PFSK-1 (cell line): Measurements from ENCODE around the gene RIMS4.

Source experiments
- FOXP2 ChIP-seq: optimal IDR thresholded peaks from 2 replicates; pipeline ENCODE3; 2011; ENCODE audit warnings: borderline replicate concordance, control low read depth, inconsistent platforms; ENCODE audit not compliant: insufficient read depth; ENCODE audit errors: extremely low read length, extremely low read depth
- POLR2AphosphoS5 ChIP-seq: IDR thresholded peaks from 2 replicates; pipeline ENCODE4 v1.6.1; 2012; ENCODE audit warnings: low read depth, mild to moderate bottlenecking, control low read depth, low read length, moderate library complexity
- REST ChIP-seq, 2 experiments: IDR thresholded peaks; 2 replicates each; pipeline versions ENCODE4 v1.6.1 to v1.8.0; 2011 to 2012; ENCODE audit warnings: low read depth in 2 of 2, low read length in 2 of 2, control low read depth in 1 of 2, inconsistent platforms in 1 of 2, mild to moderate bottlenecking in 1 of 2, moderate library complexity in 1 of 2; ENCODE audit not compliant: insufficient read depth in 1 of 2
- SIN3A ChIP-seq: IDR thresholded peaks from 2 replicates; pipeline ENCODE4 v1.6.1; 2012; ENCODE audit warnings: mild to moderate bottlenecking, low read length, moderate library complexity, borderline replicate concordance; ENCODE audit not compliant: insufficient read depth
- TAF1 ChIP-seq: IDR thresholded peaks from 2 replicates; pipeline ENCODE4 v1.6.1; 2012; ENCODE audit warnings: low read length, control low read depth, borderline replicate concordance; ENCODE audit not compliant: insufficient read depth

Gene RIMS4

GRCh38 chr20:44734938-44735337, 75.4 kb downstream of the RIMS4 start:
- TF ChIP-seq POLR2AphosphoS5 (no peak), SIN3A (no peak), TAF1 (no peak), FOXP2 (no peak), REST (IDR thresholded peaks at IDR 0.05; ENCODE audit: insufficient read depth in 1 of 2, low read depth in 2 of 2, low read length in 2 of 2) (no peak)

GRCh38 chr20:44733341-44734069, 76.8 kb downstream of the RIMS4 start:
- TF ChIP-seq POLR2AphosphoS5 (no peak), TAF1 (no peak), FOXP2 (no peak), SIN3A (no peak), REST (IDR thresholded peaks at IDR 0.05; ENCODE audit: insufficient read depth in 1 of 2, low read depth in 2 of 2, low read length in 2 of 2) (no peak)

GRCh38 chr20:44732327-44732726, 78.0 kb downstream of the RIMS4 start:
- no peak for TF ChIP-seq REST (IDR thresholded peaks at IDR 0.05; ENCODE audit: insufficient read depth in 1 of 2, low read depth in 2 of 2, low read length in 2 of 2)
- TF ChIP-seq POLR2AphosphoS5: no peak
- TF ChIP-seq SIN3A: no peak
- no peak for TF ChIP-seq TAF1
- TF ChIP-seq FOXP2: no peak

- TF ChIP-seq SIN3A (no peak), REST (IDR thresholded peaks at IDR 0.05; ENCODE audit: insufficient read depth in 1 of 2, low read depth in 2 of 2, low read length in 2 of 2) (no peak), POLR2AphosphoS5 (no peak), TAF1 (no peak), FOXP2 (no peak)
Measured at GRCh38 chr20:44731657-44732056, 78.7 kb downstream of the RIMS4 start.
